AG04450 (cell line): ENCODE data around the gene IL31. TPM values are rescaled to one million over a fixed set of nuclear protein-coding genes. Genes with fewer than 3 reads are reported as not detected.

Experiments
- CTCF ChIA-PET: fragments of 300-600, 350-600 bp; formaldehyde crosslinking; extraction: SDS; loops from one replicate; lab custom pipeline; 2022; ENCODE audit warnings: antibody characterized with exemption, inconsistent platforms; lab: Charles Lee
- POLR2A ChIA-PET: fragments of 350-600 bp; formaldehyde crosslinking; extraction: SDS; loops from one replicate; lab custom pipeline; 2021; ENCODE audit warnings: antibody characterized with exemption, inconsistent platforms; lab: Yijun Ruan, JAX
- DNase-seq: peaks from one replicate; pipeline ENCODE4 v3.0.0-alpha.2; 2011; ENCODE audit warnings: low read depth, low spot score
- H3K27ac ChIP-seq: one replicate; pipeline ENCODE4 v1.5.1; 2012; ENCODE audit warnings: low read depth, low read length, control low read depth
- H3K27me3 ChIP-seq: one replicate; pipeline ENCODE4 v1.6.0; 2012; ENCODE audit warnings: low read length; ENCODE audit not compliant: control insufficient read depth, insufficient read depth
- H3K4me3 ChIP-seq: 2 replicates; pipeline ENCODE4 v1.5.1; 2011; ENCODE audit warnings: mild to moderate bottlenecking, low read depth, low read length, control low read depth
- H3K9me3 ChIP-seq: 2 replicates; pipeline ENCODE4 v1.5.1; 2012; ENCODE audit warnings: low read length; ENCODE audit not compliant: control insufficient read depth, insufficient read depth
- CTCF ChIP-seq: IDR thresholded peaks from 2 replicates; pipeline ENCODE4 v1.5.1; 2011; ENCODE audit warnings: low read depth, low read length, control low read depth, inconsistent platforms
- polyA plus RNA-seq: library from polyadenylated mRNA; depleted of rRNA; stranded (reverse); fragments of >200 nt; gene quantifications from 2 replicates; pipeline ENCODE4 v1.2.3, GENCODE V29; 2011

Gene IL31
- polyA plus RNA-seq, 1 experiment, result not detected

- ChIA-PET POLR2A (no interaction called here), CTCF (interaction anchor here (1.3 kb wide), 1 partner anchor 49 kb away, joined by 3 read pairs; no protein-coding TSS in a partner anchor)
- H3K27me3 ChIP-seq, result peaks cover 8% of the 10 kb centered on the region
- H3K9me3 ChIP-seq, result no peaks in the 10 kb centered on the region
- H3K4me3 ChIP-seq, result no peak overlapping the region
- DNase-seq, result no peak
- TF ChIP-seq CTCF, result no peak
- no peak overlapping the region for H3K27ac ChIP-seq
These were observed 1.6 kb downstream of the IL31 start for GRCh38 chr12:122172262-122172939.

DNA sequence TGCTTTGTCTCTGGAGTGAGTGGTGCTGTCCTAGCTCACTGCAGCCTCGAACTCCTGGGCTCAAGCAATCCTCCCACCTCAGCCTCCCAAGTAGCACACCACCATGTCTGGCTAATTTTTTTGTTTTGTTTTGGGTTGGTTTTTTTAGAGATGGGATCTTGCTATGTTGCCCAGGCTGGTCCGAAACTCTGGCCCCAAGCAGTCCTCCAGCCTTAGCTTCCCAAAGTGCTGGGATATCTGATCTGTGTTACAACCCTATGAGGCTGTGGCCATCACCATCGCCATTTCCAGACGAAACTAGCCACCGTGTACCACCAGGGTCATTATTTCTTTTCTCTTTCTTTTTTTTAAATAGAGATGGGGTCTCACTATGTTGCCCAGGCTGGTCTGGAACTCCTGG lies 2.6 kb downstream of the IL31 start:
- CTCF ChIA-PET, result no interaction called here
- Histone ChIP-seq H3K9me3 (no peaks in the 10 kb centered on the region), H3K27me3 (peaks cover 9% of the 10 kb centered on the region)

DNA sequence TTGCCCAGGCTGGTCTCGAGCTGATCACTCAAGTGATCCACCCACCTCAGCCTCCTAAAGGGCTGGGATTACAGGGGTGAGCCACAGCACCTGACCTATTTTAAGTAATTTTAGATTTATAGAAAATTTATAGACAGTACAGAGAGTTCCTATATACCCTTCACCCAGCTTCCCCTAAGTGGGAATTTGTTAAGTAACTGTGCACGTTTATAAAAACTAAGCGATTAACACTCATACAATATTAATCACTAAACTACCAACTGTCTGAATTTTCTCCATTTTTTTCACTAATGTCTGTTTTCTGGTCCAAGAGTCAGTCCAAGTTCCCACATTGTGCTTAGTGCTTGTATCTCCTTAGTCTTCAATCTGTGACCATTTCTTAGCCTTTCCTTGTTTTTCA lies 5.5 kb downstream of the IL31 start:
- no peak for TF ChIP-seq CTCF
- no peak overlapping the region for H3K4me3 ChIP-seq
- no peak for DNase-seq
- H3K9me3 ChIP-seq, result no peaks in the 10 kb centered on the region
- ChIA-PET CTCF (no interaction called here), POLR2A (no interaction called here)
- H3K27me3 ChIP-seq, result peaks cover 10% of the 10 kb centered on the region
- no peak overlapping the region for H3K27ac ChIP-seq

More for the DNA sequence above, 2.6 kb downstream of the IL31 start:
- H3K27ac ChIP-seq, result no peak overlapping the region
- POLR2A ChIA-PET, result no interaction called here
- H3K4me3 ChIP-seq, result no peak overlapping the region
- TF ChIP-seq CTCF, result no peak
- DNase-seq, result no peak

- peaks cover 8% of the 10 kb centered on the region for H3K27me3 ChIP-seq
- no peak for DNase-seq
- TF ChIP-seq CTCF, result no peak
- H3K4me3 ChIP-seq, result no peak overlapping the region
- CTCF ChIA-PET, result interaction anchor here (0.6 to 1.9 kb wide), 3 partner anchors 23 to 47 kb away, joined by 3 to 8 read pairs (median 3); no protein-coding TSS in a partner anchor
- POLR2A ChIA-PET, result interaction anchor here (0.5 to 0.6 kb wide), 2 partner anchors 11 to 252 kb away, joined by 3 read pairs; no protein-coding TSS in a partner anchor
- no peaks in the 10 kb centered on the region for H3K9me3 ChIP-seq
- H3K27ac ChIP-seq, result no peak overlapping the region
These were observed 6.6 kb downstream of the IL31 start for GRCh38 chr12:122167356-122167925.
